GM12878 (cell line): ENCODE data around the gene TRAF3IP3. TPM values are rescaled to one million over a fixed set of nuclear protein-coding genes. Genes with fewer than 3 reads are reported as not detected.

Experiments used
- ATAC-seq: fragments of 200-7000 bp; cut with Tn5 transposase; 3 replicates; pipeline ENCODE4 v1.9.1; 2020; ENCODE audit warnings: mild to moderate bottlenecking, moderate library complexity
- BruUV-seq: library from RNA; stranded (reverse); fragments of 400-500 nt; replicated peaks from 2 replicates; lab custom pipeline; 2021; lab: Mats Ljungman, UMichigan
- CTCF ChIA-PET: fragments of 300-600 bp; sonication (Branson Sonifier 250); formaldehyde crosslinking; extraction: SDS; loops from one replicate; lab custom pipeline; 2021; ENCODE audit warnings: inconsistent platforms; lab: Yijun Ruan, JAX
- POLR2A ChIA-PET: fragments of 350-600 bp; formaldehyde crosslinking; extraction: SDS; loops from one replicate; lab custom pipeline; 2021; ENCODE audit warnings: inconsistent platforms; lab: Charles Lee
- RAD21 ChIA-PET: fragments of 300-600 bp; sonication (Branson Sonifier 250); formaldehyde crosslinking; loops from one replicate; lab custom pipeline; 2023; ENCODE audit warnings: antibody characterized with exemption; ENCODE audit not compliant: unreplicated experiment; lab: Charles Lee
- SMC1A ChIA-PET: fragments of 300-600 bp; sonication (Branson Sonifier 250); formaldehyde crosslinking; loops from one replicate; lab custom pipeline; 2023; ENCODE audit not compliant: unreplicated experiment, uncharacterized antibody; lab: Charles Lee
- DNase-seq: peaks from one replicate; pipeline ENCODE4 v3.0.0-alpha.2; 2011; ENCODE audit warnings: low read depth, low spot score
- FAIRE-seq: peaks from 3 replicates; lab custom pipeline; 2011; peaks lifted over from hg19 to GRCh38; lab: Jason Lieb, UNC
- H2AFZ ChIP-seq: 2 replicates; pipeline ENCODE4 v1.6.0; 2011; ENCODE audit warnings: low read depth, low read length, control low read depth; ENCODE audit not compliant: control insufficient read depth
- H3K27ac ChIP-seq: 2 replicates; pipeline ENCODE4 v1.5.1; 2011; ENCODE audit warnings: control low read depth; ENCODE audit not compliant: control insufficient read depth, insufficient read depth
- H3K27me3 ChIP-seq, 2 experiments: replicated peaks in 1 of 2; 2 replicates each; pipeline versions ENCODE4 v1.6.0 to v1.6.1; 2011; ENCODE audit warnings: low read length in 1 of 2; ENCODE audit not compliant: control insufficient read depth in 2 of 2, insufficient read depth in 2 of 2
- H3K36me3 ChIP-seq, 2 experiments: 2 replicates each; pipeline ENCODE4 v1.5.1; 2011; ENCODE audit warnings: low read length in 1 of 2; ENCODE audit not compliant: control insufficient read depth in 2 of 2, insufficient read depth in 2 of 2
- H3K4me1 ChIP-seq: 2 replicates; pipeline ENCODE4 v1.6.1; 2011; ENCODE audit warnings: mild to moderate bottlenecking, low read length, moderate library complexity, mixed read lengths; ENCODE audit not compliant: control insufficient read depth, insufficient read depth
- H3K4me2 ChIP-seq: 2 replicates; pipeline ENCODE4 v1.6.0; 2011; ENCODE audit warnings: control low read depth; ENCODE audit not compliant: control insufficient read depth, insufficient read depth
- H3K4me3 ChIP-seq: fragments of 200-600 bp; sonication (generic); 2 replicates; pipeline ENCODE4 v1.5.1; 2016
- H3K79me2 ChIP-seq: 2 replicates; pipeline ENCODE4 v1.6.0; 2011; ENCODE audit warnings: low read length; ENCODE audit not compliant: control insufficient read depth, insufficient read depth
- H3K9ac ChIP-seq: 2 replicates; pipeline ENCODE4 v1.8.0; 2011; ENCODE audit warnings: low read length, control low read depth, mixed read lengths; ENCODE audit not compliant: control insufficient read depth, insufficient read depth
- H3K9me3 ChIP-seq: replicated peaks from 3 replicates; pipeline ENCODE4 v1.5.1; 2011; ENCODE audit warnings: mild to moderate bottlenecking, low read length; ENCODE audit not compliant: control insufficient read depth, insufficient read depth
- H4K20me1 ChIP-seq: 2 replicates; pipeline ENCODE4 v1.6.0; 2011; ENCODE audit not compliant: control insufficient read depth, insufficient read depth
- ASH2L ChIP-seq: fragments of 300-600, 200-600 bp; sonication (generic); IDR thresholded peaks from 2 replicates; pipeline ENCODE4 v1.6.1; 2017; ENCODE audit warnings: low read depth, mild to moderate bottlenecking, borderline replicate concordance
- ATF7 ChIP-seq: fragments of 450-650 bp; IDR thresholded peaks from 2 replicates; pipeline ENCODE4 v1.6.1; 2016; ENCODE audit warnings: low read depth, mild to moderate bottlenecking
- CBFB ChIP-seq: IDR thresholded peaks from 2 replicates; pipeline ENCODE4 v1.6.1; 2016; ENCODE audit warnings: antibody characterized with exemption, low read depth
- HDAC6 ChIP-seq: fragments of 200-600 bp; sonication (generic); IDR thresholded peaks from one replicate; pipeline ENCODE4 v1.8.0; 2017; ENCODE audit warnings: antibody characterized with exemption; ENCODE audit not compliant: unreplicated experiment
- MXI1 ChIP-seq: fragments of 150-350 bp; IDR thresholded peaks from 2 replicates; pipeline ENCODE4 v1.6.1; 2011; ENCODE audit warnings: low read depth, mild to moderate bottlenecking, inconsistent platforms, low read length, improper control_type of control experiment
- PML ChIP-seq: IDR thresholded peaks from 2 replicates; pipeline ENCODE4 v1.6.1; 2012; ENCODE audit warnings: low read length, inconsistent platforms
- RBBP5 ChIP-seq: fragments of 200-600 bp; sonication (generic); conservative IDR thresholded peaks from 2 replicates; pipeline ENCODE4 v1.6.1; 2016
- REST ChIP-seq: IDR thresholded peaks from 2 replicates; pipeline ENCODE4 v1.6.1; 2012; ENCODE audit warnings: mild to moderate bottlenecking, low read depth, low read length
- SP1 ChIP-seq: IDR thresholded peaks from one replicate; pipeline ENCODE4 v1.6.1; 2011; ENCODE audit warnings: low read depth, low read length
- SREBF1 ChIP-seq: IDR thresholded peaks from 2 replicates; pipeline ENCODE4 v1.6.1; 2012; ENCODE audit warnings: mild to moderate bottlenecking, low read length
- ZNF217 ChIP-seq: fragments of 450-650 bp; IDR thresholded peaks from 2 replicates; pipeline ENCODE4 v1.6.1; 2017; ENCODE audit warnings: antibody characterized with exemption, mild to moderate bottlenecking
- ZNF384 ChIP-seq: IDR thresholded peaks from 2 replicates; pipeline ENCODE4 v1.6.1; 2012; ENCODE audit warnings: low read depth, mild to moderate bottlenecking, low read length, improper control_type of control experiment, borderline replicate concordance
- WGBS: methylation state at CpG from one replicate; pipeline ENCODE4 v1.1.6; 2016; ENCODE audit warnings: low lambda C conversion rate; ENCODE audit not compliant: insufficient replicate concordance, insufficient coverage; ENCODE audit errors: missing lambda C conversion rate; 5-methylcytosine and 5-hydroxymethylcytosine counted together
- in situ Hi-C: fragments of 300-500 bp; cut with MboI; formaldehyde crosslinking; loops from 9 replicates; pipeline ENCODE4 v1.14.3; 2018; ENCODE audit warnings: mixed read lengths
- intact Hi-C: fragments of 100-400 bp; cut with micrococcal nuclease; formaldehyde crosslinking; loops from one replicate; pipeline ENCODE4 v1.14.2; 2022; ENCODE audit not compliant: unreplicated experiment
- polyA plus RNA-seq, 11 experiments: library from polyadenylated mRNA; depleted of rRNA in 4 of 11; unstranded in 6 of 11; stranded (reverse) in 5 of 11; fragments of >200 nt; fragmentation: Nextera tagmentation in 4 of 11; fragmentation: Illumina TruSeq in 1 of 11; extraction: Ambion mirVana in 4 of 11; extraction: Trizol in 1 of 11; gene quantifications; 1 replicate in 1 of 11; 2 replicates in 10 of 11; pipeline versions ENCODE4 v1.2.1 to v1.2.3, GENCODE V29; 2011 to 2016; ENCODE audit warnings: inconsistent platforms in 2 of 11, missing spikeins in 2 of 11, low read depth in 1 of 11
- total RNA-seq, 4 experiments: library from RNA; depleted of rRNA in 3 of 4; stranded (reverse); fragments of >200 nt in 3 of 4; fragmentation: Illumina TruSeq in 1 of 4; extraction: Trizol in 1 of 4; gene quantifications; 2 replicates each; pipeline versions ENCODE4 v1.2.1 to v1.2.3, GENCODE V29; 2013 to 2021
- TF ChIP-seq, protein P1 (sequence below): fragments of 150-350 bp; IDR thresholded peaks from 2 replicates; pipeline ENCODE4 v1.6.1; 2014; ENCODE audit warnings: mild to moderate bottlenecking, low read depth, low read length
- TF ChIP-seq, protein P2 (sequence below): IDR thresholded peaks from 2 replicates; pipeline ENCODE4 v1.6.1; 2011; ENCODE audit warnings: low read depth, low read length, improper control_type of control experiment, borderline replicate concordance

The TRAF3IP3 gene
- total and polyA plus RNA-seq, 10 of the 15 experiments (the other 5 are each of a cell fraction or from before 2014, with no cell fraction given) = 61.6 to 121 (median 96.5) TPM

- ATAC-seq = no peak
- FAIRE-seq = no peak
- in situ Hi-C loops = no loop called here
- Histone ChIP-seq H3K9me3 (no peaks in the 10 kb centered on the region), H3K9ac (no peak overlapping the region), H3K27me3 (no peaks in the 10 kb centered on the region), H3K27ac (no peak overlapping the region), H3K4me2 (no peak overlapping the region), H3K36me3 (no peaks in the 10 kb centered on the region), H4K20me1 (no peaks in the 10 kb centered on the region), H3K4me1 (no peaks in the 10 kb centered on the region), H3K4me3 (no peak overlapping the region), H2AFZ (no peak overlapping the region), H3K79me2 (no peaks in the 10 kb centered on the region)
- ChIA-PET RAD21 (no interaction called here), SMC1A (no interaction called here), CTCF (no interaction called here), POLR2A (no interaction called here)
- intact Hi-C loops = no loop called here
- 75% methylated on average over 3 of the region's 3 CpGs for WGBS
- no peak for DNase-seq
- BruUV-seq = no TSS peak
- TF ChIP-seq HDAC6 (no peak), RBBP5 (no peak), REST (no peak), PML (no peak), ASH2L (no peak), SREBF1 (no peak), ZNF384 (no peak), CBFB (no peak), MXI1 (no peak), SP1 (no peak), ATF7 (no peak), ZNF217 (no peak)
- TF ChIP-seq, protein P1, sequence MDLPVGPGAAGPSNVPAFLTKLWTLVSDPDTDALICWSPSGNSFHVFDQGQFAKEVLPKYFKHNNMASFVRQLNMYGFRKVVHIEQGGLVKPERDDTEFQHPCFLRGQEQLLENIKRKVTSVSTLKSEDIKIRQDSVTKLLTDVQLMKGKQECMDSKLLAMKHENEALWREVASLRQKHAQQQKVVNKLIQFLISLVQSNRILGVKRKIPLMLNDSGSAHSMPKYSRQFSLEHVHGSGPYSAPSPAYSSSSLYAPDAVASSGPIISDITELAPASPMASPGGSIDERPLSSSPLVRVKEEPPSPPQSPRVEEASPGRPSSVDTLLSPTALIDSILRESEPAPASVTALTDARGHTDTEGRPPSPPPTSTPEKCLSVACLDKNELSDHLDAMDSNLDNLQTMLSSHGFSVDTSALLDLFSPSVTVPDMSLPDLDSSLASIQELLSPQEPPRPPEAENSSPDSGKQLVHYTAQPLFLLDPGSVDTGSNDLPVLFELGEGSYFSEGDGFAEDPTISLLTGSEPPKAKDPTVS = no peak
- TF ChIP-seq, protein P2, sequence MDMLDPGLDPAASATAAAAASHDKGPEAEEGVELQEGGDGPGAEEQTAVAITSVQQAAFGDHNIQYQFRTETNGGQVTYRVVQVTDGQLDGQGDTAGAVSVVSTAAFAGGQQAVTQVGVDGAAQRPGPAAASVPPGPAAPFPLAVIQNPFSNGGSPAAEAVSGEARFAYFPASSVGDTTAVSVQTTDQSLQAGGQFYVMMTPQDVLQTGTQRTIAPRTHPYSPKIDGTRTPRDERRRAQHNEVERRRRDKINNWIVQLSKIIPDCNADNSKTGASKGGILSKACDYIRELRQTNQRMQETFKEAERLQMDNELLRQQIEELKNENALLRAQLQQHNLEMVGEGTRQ = no peak
- TF ChIP-seq, all 136 proteins: peak for 0
Measured at GRCh38 chr1:209710847-209711246, 45.0 kb upstream of the TRAF3IP3 start.
